H1 (cell line): ENCODE results near the gene FOXK1. TPM values are rescaled to one million over a fixed set of nuclear protein-coding genes. Genes with fewer than 3 reads are reported as not detected.

Experiments
- CTCF ChIA-PET: fragments of 300-600 bp; sonication (Branson Sonifier 250); formaldehyde crosslinking; loops from one replicate; lab custom pipeline; 2021; ENCODE audit not compliant: partially characterized antibody; lab: Charles Lee
- POLR2A ChIA-PET: fragments of 300-600 bp; sonication (Branson Sonifier 250); formaldehyde crosslinking; loops from one replicate; lab custom pipeline; 2021; ENCODE audit warnings: inconsistent platforms; ENCODE audit not compliant: partially characterized antibody; lab: Charles Lee
- DNase-seq, 2 experiments: peaks; one replicate each; pipeline versions ENCODE4 v3.0.0 to v3.0.0-alpha.2; 2010 to 2022; ENCODE audit warnings: low spot score in 2 of 2, low read depth in 1 of 2, mixed read lengths in 1 of 2
- FAIRE-seq: peaks from 2 replicates; lab custom pipeline; 2011; peaks lifted over from hg19 to GRCh38; lab: Jason Lieb, UNC
- H2AFZ ChIP-seq: 2 replicates; pipeline ENCODE4 v1.8.1; 2012; ENCODE audit warnings: low read length, inconsistent platforms
- H2AK5ac ChIP-seq: 2 replicates; pipeline ENCODE4 v1.6.1; 2013; ENCODE audit warnings: low read depth, low read length
- H2BK120ac ChIP-seq: replicated peaks from 2 replicates; pipeline ENCODE3; 2013; ENCODE audit warnings: low read depth, low read length, inconsistent platforms
- H2BK12ac ChIP-seq: 2 replicates; pipeline ENCODE4 v1.6.1; 2013; ENCODE audit warnings: low read depth, low read length
- H2BK15ac ChIP-seq: 2 replicates; pipeline ENCODE4 v1.6.1; 2013; ENCODE audit warnings: low read length
- H2BK20ac ChIP-seq: 2 replicates; pipeline ENCODE4 v1.6.1; 2013; ENCODE audit warnings: low read length
- H2BK5ac ChIP-seq: 2 replicates; pipeline ENCODE4 v1.6.1; 2013; ENCODE audit warnings: low read depth, low read length
- H3K14ac ChIP-seq: 2 replicates; pipeline ENCODE4 v1.6.1; 2013; ENCODE audit warnings: inconsistent platforms; ENCODE audit not compliant: insufficient read length
- H3K18ac ChIP-seq: 2 replicates; pipeline ENCODE4 v1.6.1; 2013; ENCODE audit warnings: low read length; ENCODE audit errors: extremely low read depth
- H3K23ac ChIP-seq: 2 replicates; pipeline ENCODE4 v1.6.1; 2013; ENCODE audit warnings: inconsistent platforms; ENCODE audit not compliant: insufficient read length
- H3K23me2 ChIP-seq: 2 replicates; pipeline ENCODE4 v1.6.1; 2013; ENCODE audit warnings: low read depth, low read length
- H3K27ac ChIP-seq: 2 replicates; pipeline ENCODE4 v1.6.1; 2011; ENCODE audit warnings: low read depth, low read length, inconsistent platforms
- H3K27me3 ChIP-seq, 4 experiments: replicated peaks in 1 of 4; 1 replicate in 1 of 4; 2 replicates in 3 of 4; pipeline versions ENCODE4 v1.6.1 to v1.8.1; 2011 to 2013; ENCODE audit warnings: low read length in 3 of 4, mild to moderate bottlenecking in 3 of 4, inconsistent platforms in 2 of 4, mixed read lengths in 2 of 4, moderate library complexity in 1 of 4; ENCODE audit not compliant: control insufficient read depth in 3 of 4, insufficient read depth in 3 of 4; ENCODE audit errors: extremely low read depth in 1 of 4
- H3K36me3 ChIP-seq, 4 experiments: 2 replicates each; pipeline versions ENCODE4 v1.6.1 to v1.8.1; 2011 to 2013; ENCODE audit warnings: mild to moderate bottlenecking in 4 of 4, low read length in 3 of 4, moderate library complexity in 2 of 4, control low read depth in 1 of 4, inconsistent platforms in 1 of 4; ENCODE audit not compliant: insufficient read depth in 4 of 4, control insufficient read depth in 2 of 4
- H3K4ac ChIP-seq: replicated peaks from 2 replicates; pipeline ENCODE3; 2013; ENCODE audit warnings: low read length, low read depth, mixed read lengths, inconsistent platforms; ENCODE audit not compliant: insufficient read length
- H3K4me1 ChIP-seq, 4 experiments: replicated peaks in 1 of 4; 1 replicate in 1 of 4; 2 replicates in 3 of 4; pipeline versions ENCODE4 v1.6.1 to v1.8.1; 2011 to 2013; ENCODE audit warnings: low read length in 3 of 4, inconsistent platforms in 2 of 4, mixed read lengths in 1 of 4; ENCODE audit not compliant: insufficient read depth in 4 of 4, control insufficient read depth in 3 of 4
- H3K4me2 ChIP-seq, 2 experiments: 2 replicates each; pipeline versions ENCODE4 v1.6.1 to v1.8.1; 2011 to 2013; ENCODE audit warnings: low read depth in 2 of 2, low read length in 2 of 2, control low read depth in 1 of 2, inconsistent platforms in 1 of 2, mild to moderate bottlenecking in 1 of 2; ENCODE audit not compliant: insufficient read depth in 1 of 2
- H3K4me3 ChIP-seq, 4 experiments: fragments of 200-600, 300-600 bp in 1 of 4; sonication (generic), shearing (Covaris generic), sonication (Bioruptor Twin) in 1 of 4; 2 replicates each; pipeline versions ENCODE4 v1.5.1 to v1.8.1; 2011 to 2016; ENCODE audit warnings: low read length in 4 of 4, low read depth in 3 of 4, control low read depth in 2 of 4, inconsistent platforms in 2 of 4, mild to moderate bottlenecking in 2 of 4, mixed read lengths in 1 of 4, moderate library complexity in 1 of 4; ENCODE audit not compliant: insufficient read depth in 2 of 4; ENCODE audit errors: extremely low read depth in 1 of 4
- H3K56ac ChIP-seq: replicated peaks from 2 replicates; pipeline ENCODE3; 2013; ENCODE audit warnings: low read depth, mild to moderate bottlenecking, mixed read lengths, low read length, inconsistent platforms; ENCODE audit not compliant: insufficient read length
- H3K79me1 ChIP-seq: 2 replicates; pipeline ENCODE4 v1.6.1; 2013; ENCODE audit warnings: low read depth, low read length, control low read depth
- H3K79me2 ChIP-seq, 2 experiments: 2 replicates each; pipeline versions ENCODE4 v1.6.1 to v1.8.1; 2012 to 2013; ENCODE audit warnings: low read length in 2 of 2, mild to moderate bottlenecking in 2 of 2, inconsistent platforms in 1 of 2; ENCODE audit not compliant: insufficient read depth in 2 of 2, control insufficient read depth in 1 of 2
- H3K9ac ChIP-seq, 4 experiments: replicated peaks in 1 of 4; 1 replicate in 1 of 4; 2 replicates in 3 of 4; pipeline versions ENCODE4 v1.6.1 to v1.8.1; 2011 to 2013; ENCODE audit warnings: low read depth in 3 of 4, low read length in 3 of 4, control low read depth in 2 of 4, mild to moderate bottlenecking in 2 of 4, moderate library complexity in 2 of 4, inconsistent platforms in 1 of 4; ENCODE audit errors: extremely low read depth in 1 of 4
- H3K9me3 ChIP-seq, 2 experiments: 2 replicates each; pipeline versions ENCODE4 v1.6.1 to v1.8.1; 2012 to 2013; ENCODE audit warnings: mild to moderate bottlenecking in 2 of 2, moderate library complexity in 2 of 2, control low read depth in 1 of 2, inconsistent platforms in 1 of 2, low read depth in 1 of 2, low read length in 1 of 2, mixed read lengths in 1 of 2; ENCODE audit not compliant: insufficient read depth in 2 of 2
- H4K20me1 ChIP-seq, 2 experiments: replicated peaks in 1 of 2; 2 replicates each; pipeline versions ENCODE3 to v1.8.1; 2011 to 2013; ENCODE audit warnings: inconsistent platforms in 2 of 2, low read length in 2 of 2, mild to moderate bottlenecking in 1 of 2; ENCODE audit not compliant: insufficient read depth in 2 of 2, control insufficient read depth in 1 of 2
- H4K5ac ChIP-seq: 2 replicates; pipeline ENCODE4 v1.6.1; 2013; ENCODE audit warnings: low read length, low read depth, mixed read lengths, inconsistent platforms; ENCODE audit not compliant: insufficient read length
- H4K8ac ChIP-seq: 2 replicates; pipeline ENCODE4 v1.8.0; 2013; ENCODE audit warnings: mild to moderate bottlenecking, moderate library complexity, low read length, inconsistent platforms; ENCODE audit not compliant: insufficient read depth; ENCODE audit errors: extremely low read depth
- H4K91ac ChIP-seq: replicated peaks from 2 replicates; pipeline ENCODE3; 2013; ENCODE audit warnings: low read length, mixed read lengths, inconsistent platforms; ENCODE audit not compliant: insufficient read length
- PHF8 ChIP-seq: fragments of 200-600 bp; sonication (generic); conservative IDR thresholded peaks from 2 replicates; pipeline ENCODE4 v1.7.1; 2012; ENCODE audit warnings: low read depth, mild to moderate bottlenecking, inconsistent platforms, low read length, moderate library complexity
- WGBS, 2 experiments: shearing (Covaris generic) in 1 of 2; methylation state at CpG; one replicate each; pipeline versions ENCODE4 v1.1.6 to v1.1.7; 2013 to 2015; ENCODE audit warnings: low lambda C conversion rate in 2 of 2, mixed read lengths in 2 of 2, inconsistent platforms in 1 of 2, low coverage in 1 of 2, missing lambda C conversion rate in 1 of 2; ENCODE audit not compliant: insufficient replicate concordance in 2 of 2, insufficient coverage in 1 of 2, insufficient read length in 1 of 2; ENCODE audit errors: extremely low coverage in 1 of 2, missing lambda C conversion rate in 1 of 2; 5-methylcytosine and 5-hydroxymethylcytosine counted together
- polyA plus RNA-seq, 7 experiments: library from polyadenylated mRNA; depleted of rRNA in 3 of 7; stranded (reverse) in 5 of 7; unstranded in 2 of 7; fragments of >200 nt in 5 of 7; fragments of 200-250 nt in 2 of 7; gene quantifications; 1 replicate in 5 of 7; 2 replicates in 1 of 7; 4 replicates in 1 of 7; pipeline versions ENCODE4 v1.2.1 to v1.2.3, GENCODE V29; 2011 to 2013; ENCODE audit warnings: missing spikeins in 2 of 7, mixed read lengths in 2 of 7
- total RNA-seq: library from RNA; stranded (reverse); fragmentation: NEBNext Ultra II Directional; extraction: Animal tissue kit (Norgen Biotek cat#: 25700); gene quantifications from 2 replicates; pipeline ENCODE4 v1.2.1, GENCODE V29; 2021

The FOXK1 gene
- total and polyA plus RNA-seq, 2 of the 8 experiments (the other 6 are each of a cell fraction or from before 2014, with no cell fraction given), result 2.0 to 8.5 TPM

- Histone ChIP-seq H3K4me1 (peaks cover 0 to 7% (median under 1%) of the 10 kb centered on the region in 4 experiments; a peak in 1 of 7 replicates), H3K14ac (no peak overlapping the region), H4K5ac (no peak overlapping the region), H2AFZ (no peak overlapping the region), H3K4me3 (no peak overlapping the region), H3K36me3 (no peaks in the 10 kb centered on the region), H3K27me3 (no peaks in the 10 kb centered on the region), H4K91ac (no peak overlapping the region), H2BK5ac (no peak overlapping the region), H3K23me2 (no peaks in the 10 kb centered on the region), H3K23ac (no peak overlapping the region), H2BK20ac (no peak overlapping the region), H3K4me2 (no peak overlapping the region), H3K79me2 (no peaks in the 10 kb centered on the region), H3K18ac (no peak overlapping the region), H2BK12ac (no peak overlapping the region), H4K8ac (peak overlapping the region; percentile 86; the same call in 1 of the 2 replicates), H3K79me1 (no peaks in the 10 kb centered on the region), H3K56ac (no peak overlapping the region), H4K20me1 (no peaks in the 10 kb centered on the region), H3K9me3 (no peaks in the 10 kb centered on the region), H3K9ac (no peak overlapping the region), H3K4ac (no peak overlapping the region), H3K27ac (no peak overlapping the region), H2AK5ac (no peak overlapping the region), H2BK15ac (no peak overlapping the region), H2BK120ac (no peak overlapping the region)
- POLR2A ChIA-PET, result interaction anchor here (1.3 to 1.7 kb wide), 2 partner anchors 11 to 14 kb away, joined by 4 to 7 read pairs; no protein-coding TSS in a partner anchor
- peak in 1 of 2 experiments; percentile 58 for DNase-seq
- WGBS, 2 experiments, result 75% methylated on average over 22 of the region's 41 CpGs; no CpG with 5 or more reads in 1 of the 2 experiments
- CTCF ChIA-PET, result interaction anchor here (1.0 to 1.2 kb wide), 3 partner anchors 8 to 14 kb away, joined by 3 to 4 read pairs (median 3); no protein-coding TSS in a partner anchor
- FAIRE-seq, result no peak
- TF ChIP-seq PHF8, result no peak
These were observed 121.5 kb downstream of the FOXK1 start for GRCh38 chr7:4803397-4804241.
